GM19238 (cell line): ENCODE data around the gene NFAM1.
A peak's percentile ranks its signal among the peaks of the same experiment; 100 is the strongest.

Experiments used
- DNase-seq: peaks from one replicate; pipeline ENCODE4 v3.0.0; 2011; ENCODE audit warnings: low spot score; ENCODE audit not compliant: insufficient read length

Gene NFAM1

DNA sequence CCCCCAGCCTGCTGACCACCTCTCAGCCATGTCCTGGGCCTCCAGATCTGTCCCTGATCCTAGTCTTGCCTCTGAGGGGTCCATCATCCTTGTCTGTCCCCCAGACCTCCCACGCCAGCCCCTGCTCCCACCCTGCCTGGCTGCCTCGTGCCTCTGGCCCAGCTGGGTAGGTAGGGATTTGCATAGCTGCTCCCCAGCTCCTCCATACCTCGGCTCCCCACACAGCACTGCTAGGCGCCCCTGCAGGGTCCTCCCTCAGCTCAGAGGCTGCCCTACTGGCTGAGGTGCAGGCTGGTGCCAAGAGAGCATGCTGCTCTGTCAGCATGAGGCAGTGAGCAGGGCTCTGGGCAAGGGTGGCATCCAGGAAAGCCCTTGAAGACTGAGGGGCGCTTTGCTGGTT, 47.7 kb downstream of the NFAM1 start:
- DNase-seq, result no peak

DNA sequence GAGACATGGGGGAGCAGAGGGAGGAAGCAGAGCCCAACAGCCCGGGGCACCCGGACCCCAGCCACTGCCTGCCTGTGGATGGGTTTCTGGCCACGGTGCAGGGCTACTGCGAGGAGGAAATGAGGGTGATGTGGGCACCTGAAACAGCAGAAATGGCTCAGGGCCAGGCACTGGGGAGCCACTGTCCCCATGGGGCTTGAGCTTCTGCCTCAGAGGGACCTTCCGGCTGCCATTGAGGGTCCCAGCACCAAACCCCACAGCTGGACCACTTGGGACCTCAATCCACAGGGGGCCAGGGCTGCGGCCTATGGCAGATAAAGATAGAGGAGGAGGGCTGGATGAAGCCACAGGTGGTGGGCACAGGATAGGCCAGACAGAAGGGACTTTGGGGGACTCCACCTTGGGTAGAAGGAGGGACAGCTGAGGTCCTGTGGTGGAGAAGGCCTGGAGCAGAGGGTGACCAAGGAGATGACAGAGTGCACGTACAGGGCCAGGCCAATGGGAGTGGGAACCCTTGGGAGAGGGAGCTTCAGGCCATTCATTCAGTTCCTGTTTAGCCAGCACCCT, 48.3 kb downstream of the NFAM1 start:
- DNase-seq, result no peak

DNA sequence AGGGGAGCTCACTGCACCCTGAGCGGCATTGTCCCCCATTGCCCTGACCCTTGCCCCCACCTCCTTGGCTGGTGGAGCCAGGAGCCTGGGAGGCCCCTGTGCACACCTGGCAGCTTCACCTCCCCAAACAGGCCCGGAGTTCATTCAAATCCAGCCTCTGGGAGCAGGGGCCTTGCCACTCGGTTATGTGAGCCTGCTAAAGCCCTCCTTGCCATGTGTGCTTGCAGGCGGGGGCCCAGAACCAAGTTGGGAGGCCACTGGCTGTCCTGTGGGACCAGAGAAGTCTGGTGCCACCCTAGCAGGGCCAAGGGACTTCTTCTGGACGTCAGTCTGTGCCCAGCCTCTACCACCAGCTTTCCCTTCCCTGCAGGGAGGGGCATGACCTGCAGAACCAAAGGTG, 48.9 kb downstream of the NFAM1 start:
- DNase-seq, result no peak

DNA sequence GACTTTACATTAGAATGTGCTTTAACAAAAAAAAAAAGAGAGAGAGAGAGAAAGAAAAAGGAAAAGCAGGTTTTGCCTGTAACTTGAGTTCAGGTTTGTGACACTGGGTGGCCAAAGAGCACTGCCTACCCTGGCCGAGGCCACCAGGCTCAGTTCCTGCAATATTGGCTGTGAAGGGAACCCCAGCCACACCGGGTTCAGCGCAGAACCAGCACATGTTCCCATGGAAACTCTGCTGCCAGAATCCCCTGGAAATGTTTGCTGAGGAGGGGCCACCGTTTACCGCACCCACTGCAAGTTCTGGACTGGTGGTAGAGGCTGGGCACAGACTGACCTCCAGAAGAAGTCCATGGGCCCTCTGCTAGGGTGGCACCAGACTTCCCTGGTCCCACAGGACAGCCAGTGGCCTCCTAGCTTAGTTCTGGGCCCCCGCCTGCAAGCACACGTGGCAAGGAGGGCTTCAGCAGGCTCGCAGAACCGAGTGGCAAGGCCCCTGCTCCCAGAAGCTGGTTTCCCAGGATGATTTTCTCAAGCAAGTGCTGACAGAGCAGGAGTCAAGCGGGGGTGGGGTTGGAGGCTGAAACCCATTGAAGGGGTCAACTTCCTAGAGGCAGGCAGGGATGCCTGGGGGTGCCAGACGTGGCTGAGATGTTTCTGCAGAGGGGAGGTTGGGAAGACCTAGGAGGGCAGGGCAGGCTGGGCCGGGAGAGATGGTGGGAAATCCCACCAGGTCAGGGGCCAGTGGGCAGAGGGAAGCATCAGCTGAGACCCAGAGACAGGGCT, 51.2 kb downstream of the NFAM1 start:
- DNase-seq, result no peak

DNA sequence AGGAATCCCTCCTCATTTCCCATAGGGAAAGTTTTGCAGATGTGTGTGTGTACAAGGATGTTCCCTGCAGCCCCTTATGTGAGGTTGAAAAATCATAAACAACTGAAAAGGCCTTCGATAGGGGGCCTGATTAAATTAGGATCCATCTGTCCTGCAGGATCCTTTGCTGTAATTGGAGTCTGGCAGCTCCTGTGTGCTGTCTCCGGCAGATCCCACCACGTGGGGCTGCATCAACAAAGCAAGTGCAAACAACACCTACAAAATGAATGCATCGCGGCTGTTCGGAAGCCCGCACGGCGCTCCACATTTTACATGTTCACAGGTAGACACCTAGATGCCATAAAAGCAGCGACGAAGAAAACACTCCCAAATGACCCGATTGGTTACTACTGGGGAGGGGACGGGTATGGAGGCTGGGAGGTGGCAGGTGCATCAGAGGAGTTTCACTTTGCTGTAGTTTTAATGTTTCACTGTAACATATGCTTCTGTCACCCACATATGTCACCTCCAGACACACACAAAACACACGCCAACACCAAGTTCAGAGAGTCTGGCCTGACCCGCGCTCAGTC, 52.2 kb downstream of the NFAM1 start:
- no peak for DNase-seq

DNA sequence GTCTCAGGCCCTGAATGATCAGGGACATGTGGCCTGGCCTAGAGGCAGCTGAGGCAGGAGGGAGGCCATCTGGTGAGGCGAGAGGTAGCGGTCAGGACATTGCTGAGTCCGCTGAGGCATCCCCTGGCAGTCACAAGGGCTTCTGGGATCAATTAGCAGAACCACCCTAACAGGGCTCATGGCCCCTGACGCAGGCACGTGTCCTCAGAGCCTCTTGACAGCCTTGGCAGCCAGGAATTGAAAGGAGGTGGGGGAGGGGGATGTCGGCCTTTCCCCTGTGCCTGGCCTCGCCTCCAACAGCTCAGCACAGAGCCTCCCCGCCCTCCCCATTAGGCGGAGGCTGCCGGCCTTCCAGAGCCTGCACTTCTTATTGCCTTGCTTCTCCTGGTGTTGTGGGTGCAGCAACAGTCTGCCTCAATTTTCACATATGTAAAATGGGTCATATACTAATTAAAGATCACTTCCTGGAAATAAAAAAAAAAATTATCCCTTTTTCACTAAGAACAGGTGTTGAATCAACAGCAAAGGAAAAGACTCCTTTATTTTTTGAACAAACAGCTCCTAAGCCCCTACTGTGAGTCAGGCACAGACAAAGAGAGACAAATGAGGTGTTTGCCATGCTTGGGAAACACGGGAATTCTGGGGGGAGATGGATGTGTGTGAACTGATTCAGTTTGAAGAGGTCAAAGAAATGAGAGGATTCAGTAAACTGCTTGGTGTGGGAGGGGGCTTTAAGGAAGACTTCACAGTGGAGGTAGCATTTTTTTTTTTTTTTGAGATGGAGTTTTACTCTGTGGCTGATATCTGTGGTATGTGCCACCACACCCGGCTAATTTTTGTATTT, 55.3 kb downstream of the NFAM1 start:
- DNase-seq, result no peak

DNA sequence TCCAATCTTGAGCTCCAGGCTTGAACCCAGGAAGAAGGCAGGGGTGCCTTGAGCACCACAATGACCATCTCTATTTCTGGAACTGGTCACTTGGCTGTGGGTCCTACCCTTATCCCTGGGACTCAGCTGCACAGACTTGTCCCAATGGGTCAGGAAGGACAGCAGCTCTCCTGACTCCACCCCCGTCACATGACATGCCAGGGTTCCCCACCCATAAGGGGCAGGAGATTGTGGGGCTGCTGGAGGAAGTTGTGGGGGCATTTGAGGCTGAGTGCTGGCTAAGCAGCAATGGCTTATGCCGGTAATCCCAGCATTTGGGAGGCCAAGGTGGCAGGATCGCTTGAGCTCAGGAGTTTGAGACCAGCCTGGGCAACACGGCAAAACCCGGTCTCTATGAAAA, 56.2 kb downstream of the NFAM1 start:
- no peak for DNase-seq

DNA sequence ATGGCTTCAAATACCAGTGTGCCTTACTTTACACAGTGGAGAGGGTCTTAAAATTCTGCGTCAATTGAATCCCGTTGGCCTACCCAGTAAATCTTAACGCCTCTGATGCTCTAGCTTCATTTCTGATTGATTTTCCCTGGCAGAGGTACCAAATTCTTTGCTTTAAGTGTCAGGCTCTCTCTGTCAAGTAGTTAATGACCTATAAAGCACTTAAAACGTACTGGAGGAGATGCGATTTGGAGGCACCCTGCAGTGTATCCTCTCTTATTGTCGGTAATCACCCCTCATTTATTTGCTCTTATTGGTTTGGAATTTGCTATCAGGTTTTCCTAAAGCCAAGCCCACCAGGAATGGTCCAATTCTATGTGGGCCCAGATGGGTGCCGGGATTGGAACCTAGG, 59.2 kb downstream of the NFAM1 start:
- no peak for DNase-seq

DNA sequence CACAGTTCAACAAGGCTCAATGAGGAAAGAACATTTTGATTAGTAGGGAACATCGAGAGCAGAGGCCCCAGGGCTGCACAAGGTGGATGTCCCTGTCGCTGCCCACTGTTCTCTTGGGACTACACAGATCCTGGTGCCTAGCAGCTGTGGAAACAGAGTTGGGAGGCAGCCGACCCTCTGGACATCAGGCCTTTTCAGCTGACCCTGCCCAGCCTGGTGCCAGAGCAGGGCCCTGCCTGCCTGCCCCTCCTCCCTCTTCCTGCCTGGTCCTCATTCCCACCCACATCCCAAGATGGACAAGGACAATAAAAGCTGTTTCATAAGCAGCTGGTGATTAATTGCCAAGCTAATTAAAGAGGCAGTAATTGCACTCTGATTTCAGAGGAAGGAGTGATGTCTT, 60.7 kb downstream of the NFAM1 start:
- no peak for DNase-seq

DNA sequence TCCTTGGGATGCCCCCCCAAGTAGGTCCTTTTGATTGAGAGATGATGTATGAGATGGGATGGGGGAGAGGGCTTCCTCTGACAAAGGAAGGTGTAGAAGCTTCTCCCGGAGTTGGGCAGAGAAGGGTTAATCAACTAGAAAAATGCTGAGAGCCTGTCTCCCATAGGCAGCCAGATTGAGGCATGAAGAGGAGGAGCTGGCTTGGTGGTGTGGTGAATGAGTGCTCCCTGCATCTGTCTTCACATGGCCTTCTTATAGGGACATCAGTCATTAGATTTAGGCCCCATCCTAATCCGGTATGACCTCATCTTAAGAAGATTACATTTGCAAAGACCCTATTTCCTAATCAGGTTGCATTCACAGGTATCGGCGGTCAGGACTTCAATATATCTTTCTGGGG, 61.1 kb downstream of the NFAM1 start:
- DNase-seq, result no peak

DNA sequence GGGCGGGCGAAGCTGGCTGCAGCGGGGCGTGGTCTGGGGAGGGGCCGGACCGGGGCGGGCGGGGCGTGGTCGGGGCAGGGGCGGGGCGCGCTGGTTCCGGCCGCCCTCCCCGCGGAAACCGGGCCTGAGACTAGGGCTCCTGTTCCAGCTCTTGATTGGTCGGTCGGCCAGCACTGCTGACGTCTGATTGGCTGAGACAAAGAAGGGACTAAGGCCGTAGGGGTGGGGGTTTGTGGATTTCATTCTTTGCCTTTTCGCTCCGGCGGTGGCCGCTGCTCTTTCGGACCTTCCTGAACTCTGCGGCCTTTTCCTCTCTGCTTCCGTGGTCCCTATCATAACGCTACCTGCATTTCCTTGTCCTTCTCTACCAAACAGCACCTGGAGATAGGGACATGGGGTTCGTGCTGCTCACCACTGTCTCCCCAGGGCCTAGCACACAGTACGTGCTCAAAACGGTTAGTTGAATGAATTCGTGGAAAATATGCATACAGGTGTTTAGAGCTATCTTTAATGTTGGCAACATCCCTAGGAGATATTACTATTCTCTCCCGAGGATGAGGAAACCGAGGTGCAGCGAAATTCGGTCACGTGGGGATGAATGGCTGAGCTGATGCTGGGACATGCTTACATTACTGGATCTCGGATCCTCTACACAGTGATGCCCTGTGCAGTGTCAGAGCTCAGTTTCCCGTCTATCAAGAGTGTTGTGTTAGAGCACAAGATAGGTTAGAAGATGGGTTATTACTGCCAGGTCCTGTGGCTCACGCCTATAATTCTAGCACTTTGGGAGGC, 62.8 kb downstream of the NFAM1 start:
- peak; percentile 99 for DNase-seq

DNA sequence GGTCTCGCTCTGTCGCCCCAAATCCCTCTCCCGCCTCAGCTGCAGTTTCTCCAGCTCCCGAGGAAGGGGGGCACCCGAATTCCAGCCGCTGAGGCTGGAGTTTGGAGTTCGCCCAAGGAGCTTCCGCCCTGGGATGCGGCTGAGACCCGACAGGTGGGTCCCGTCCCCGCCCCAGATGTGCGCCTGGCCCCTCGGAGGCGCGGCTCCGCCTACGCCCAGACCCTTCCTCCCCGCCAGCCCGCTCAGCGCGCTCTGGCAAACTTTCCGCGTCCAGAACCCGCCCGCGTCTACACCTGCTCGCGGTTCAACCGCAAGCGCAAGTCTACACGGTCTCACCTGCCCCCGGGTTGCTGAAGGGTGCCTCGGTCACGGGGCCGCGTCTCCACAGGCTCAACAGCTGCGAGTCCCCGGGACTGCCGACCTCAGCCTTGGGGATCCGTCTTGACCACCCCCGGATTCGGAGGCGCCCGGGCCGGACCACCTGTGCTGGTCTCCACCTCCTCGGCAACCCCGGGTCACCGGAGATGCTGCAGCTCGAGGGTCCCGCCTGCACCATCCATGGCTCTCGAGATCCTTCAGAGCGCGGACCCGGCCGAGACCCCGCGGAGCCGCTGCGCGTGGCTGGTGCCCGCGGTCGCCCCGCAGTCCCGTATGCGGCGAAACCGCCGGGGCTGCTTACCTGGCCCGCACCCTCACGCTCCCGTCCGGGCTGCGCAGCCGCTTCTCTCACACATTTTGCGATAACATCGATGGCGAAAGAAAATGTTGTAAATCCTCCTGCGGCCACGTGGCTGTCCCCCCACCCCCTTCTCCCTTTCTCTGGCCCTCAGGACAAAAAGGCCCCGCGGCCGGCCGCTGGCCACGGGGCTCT, 63.6 kb downstream of the NFAM1 start:
- no peak for DNase-seq

DNA sequence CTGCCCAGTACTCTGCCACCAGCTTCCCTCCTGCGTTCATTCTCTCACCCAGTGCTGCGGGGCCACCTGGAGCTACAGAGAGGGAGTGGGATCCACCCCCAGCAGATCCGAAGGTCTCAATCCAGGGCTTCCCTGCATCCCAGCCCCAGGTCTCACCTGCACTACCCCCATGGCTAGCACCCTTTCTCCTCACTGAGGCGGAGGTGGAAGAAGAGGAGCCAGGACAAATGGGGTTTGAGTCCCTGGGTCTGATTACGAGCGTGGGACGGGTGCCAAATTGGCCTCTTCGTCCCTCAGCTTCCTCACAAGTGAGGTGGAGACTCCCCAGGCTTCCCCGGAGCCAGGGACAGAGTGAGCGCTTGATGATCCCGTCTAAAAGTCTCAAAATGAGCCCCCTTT, 64.2 kb downstream of the NFAM1 start:
- DNase-seq, result no peak

DNA sequence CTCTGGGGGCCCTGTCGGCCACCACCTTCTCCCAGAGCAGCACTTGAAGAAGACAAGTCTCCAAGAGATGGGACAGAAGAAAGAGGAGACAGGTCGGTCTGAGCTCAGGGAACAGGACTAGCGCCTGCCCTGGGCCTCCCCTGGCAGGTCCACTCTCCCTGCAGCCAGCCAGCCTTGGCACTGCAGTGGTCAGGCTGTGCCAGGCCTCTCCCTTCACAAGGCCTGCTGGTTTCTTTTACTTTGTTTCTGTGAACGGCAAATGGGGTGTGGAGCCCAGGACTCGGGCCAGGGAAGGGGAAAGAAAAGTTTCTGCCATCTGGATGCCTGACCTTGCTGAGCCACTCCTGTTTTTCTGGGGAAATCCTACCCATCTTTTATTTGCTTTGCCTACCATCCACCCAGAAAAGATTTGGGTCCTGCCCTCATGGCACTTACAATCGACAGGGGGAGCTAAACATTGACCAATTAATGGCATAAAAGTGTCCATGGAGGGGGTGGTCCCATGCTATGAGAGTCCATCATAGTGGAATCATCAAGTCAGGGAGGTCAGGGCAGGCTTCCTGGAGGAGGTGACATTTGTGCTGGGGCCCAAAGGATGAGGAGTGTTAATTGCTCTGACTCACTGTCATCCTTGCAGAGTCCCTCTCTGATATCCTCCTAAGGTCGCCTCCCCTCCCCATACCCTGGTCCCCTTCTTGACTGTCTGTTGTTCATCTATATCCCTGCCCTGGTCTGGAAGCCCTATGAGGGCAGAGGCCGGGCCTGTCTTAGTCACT, 65.2 kb downstream of the NFAM1 start:
- no peak for DNase-seq

DNA sequence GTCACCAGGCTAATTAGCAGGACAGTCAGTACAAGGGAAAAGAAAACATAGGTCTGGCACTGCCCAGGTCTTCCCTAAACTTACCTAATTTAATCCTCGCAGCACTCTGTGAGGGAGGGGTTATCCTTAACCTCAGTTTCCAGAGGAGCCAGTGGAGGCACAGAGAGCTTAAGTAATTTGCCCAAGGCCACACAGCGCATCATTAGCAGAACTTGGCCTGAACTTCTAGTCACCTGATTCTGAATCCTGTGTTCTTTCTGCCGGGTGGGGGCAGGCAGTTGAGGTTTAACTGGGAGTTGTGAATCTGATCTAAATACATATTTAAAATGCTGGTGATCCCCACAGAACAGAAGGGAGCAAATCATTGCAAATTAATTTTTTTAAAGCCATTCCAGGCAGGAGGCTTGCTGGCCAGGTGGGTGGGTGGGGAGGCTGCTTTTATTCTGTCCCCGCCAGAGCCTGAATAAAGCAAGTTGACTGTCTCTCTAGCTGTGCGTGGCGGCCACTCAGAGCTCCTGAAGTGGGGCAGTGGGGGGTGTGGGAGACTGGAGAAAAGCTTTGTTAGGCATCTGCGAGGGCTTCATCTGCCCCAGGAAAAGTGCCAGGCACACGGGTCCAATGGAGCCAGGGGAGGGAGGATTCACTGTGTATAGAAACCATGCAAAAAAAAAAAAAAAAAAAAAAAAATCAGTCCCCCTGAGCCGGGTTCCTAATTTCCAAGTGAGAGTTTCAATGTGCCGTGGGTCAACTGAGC, 66.1 kb downstream of the NFAM1 start:
- no peak for DNase-seq

DNA sequence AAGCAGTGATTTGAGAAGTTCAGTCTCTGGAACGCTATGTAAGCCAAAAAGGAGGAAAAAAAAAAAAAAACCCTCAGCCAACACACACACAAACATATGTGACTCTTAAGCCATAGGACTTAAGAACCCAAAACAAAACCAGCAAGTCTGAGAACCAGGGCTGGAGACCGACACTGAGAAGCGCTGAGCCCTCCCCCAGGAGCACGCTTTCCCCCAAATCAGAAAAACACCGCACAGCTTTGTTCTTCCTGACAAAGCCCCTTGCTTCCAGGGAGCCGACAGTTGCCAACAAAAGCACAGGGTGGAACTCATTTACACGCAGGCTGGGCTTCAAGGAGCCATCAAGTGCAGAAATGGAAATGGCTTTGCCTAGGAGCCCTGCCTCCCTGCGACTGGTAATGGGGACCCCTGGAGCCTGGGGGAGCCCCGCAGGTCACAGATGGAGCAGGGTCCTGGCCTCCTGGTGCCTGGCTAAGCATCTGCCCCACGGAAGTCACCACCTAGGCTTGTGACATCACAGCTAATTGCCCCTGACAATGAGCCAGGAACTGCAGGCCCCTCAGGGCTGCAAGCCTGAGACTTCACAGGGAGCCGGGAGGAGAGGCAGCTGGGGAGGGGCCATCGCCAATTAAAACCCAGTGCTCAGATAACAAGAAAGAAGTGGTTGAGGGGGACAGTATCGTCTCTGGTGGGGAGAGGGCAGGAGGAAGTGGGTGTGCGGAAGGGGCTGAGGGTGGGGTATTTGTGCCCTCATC, 66.9 kb downstream of the NFAM1 start:
- no peak for DNase-seq

DNA sequence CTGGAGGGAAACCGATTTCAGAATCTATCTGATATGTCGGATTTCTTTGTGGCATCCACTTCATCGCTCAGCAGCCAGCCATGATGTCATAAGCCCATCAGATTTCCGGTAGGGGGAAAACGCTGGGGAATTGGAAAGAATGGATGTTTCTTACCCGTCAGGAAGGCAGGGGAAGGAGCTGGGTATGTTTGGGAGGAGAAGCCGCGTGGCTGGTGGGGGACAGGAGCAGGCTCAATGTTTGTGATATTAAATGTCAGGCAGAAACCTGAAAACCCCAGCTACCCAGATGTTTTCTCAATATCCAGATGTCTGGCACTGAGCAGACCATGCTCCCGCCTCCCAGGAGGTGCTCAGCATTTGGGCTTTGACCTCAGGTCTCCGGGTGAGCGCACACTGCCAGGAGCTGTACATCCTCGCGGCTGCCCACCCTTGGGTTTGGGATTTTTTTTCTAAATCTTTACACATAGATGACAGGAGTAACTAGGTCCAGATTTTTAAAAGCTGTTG, 67.5 kb downstream of the NFAM1 start:
- no peak for DNase-seq

DNA sequence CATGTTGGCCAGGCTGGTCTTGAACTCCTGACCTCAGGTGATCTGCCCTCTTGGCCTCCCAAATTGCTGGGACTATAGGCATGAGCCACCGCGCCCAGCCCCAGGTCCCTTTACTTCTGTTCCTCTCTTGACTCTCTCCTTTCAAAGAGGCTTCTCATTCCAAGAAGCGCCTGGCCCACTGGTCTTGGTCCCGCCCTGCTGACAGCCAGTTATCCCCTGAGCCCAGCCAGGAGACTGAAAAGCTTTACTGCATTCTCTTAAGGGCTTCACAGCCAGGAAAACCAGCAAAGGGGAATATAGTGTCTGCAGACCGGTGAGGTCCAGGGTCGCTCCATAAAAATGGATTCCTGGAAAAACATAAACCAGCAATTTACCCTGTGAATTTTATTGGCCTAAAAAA, 68.3 kb downstream of the NFAM1 start:
- DNase-seq, result no peak
